Right lobe of liver (tissue), 6 donors: Measurements from ENCODE around the gene CHRNB2. TPM values are rescaled to one million over a fixed set of nuclear protein-coding genes. Genes with fewer than 3 reads are reported as not detected.

ENCODE experiments used
- ATAC-seq, 4 donors: fragments of 200-7000 bp; cut with Tn5 transposase; one replicate each; pipeline ENCODE4 v1.9.1; 2020; ENCODE audit warnings: mild to moderate bottlenecking in 4 of 4, moderate library complexity in 4 of 4
- DNase-seq, 3 donors: peaks; one replicate each; pipeline ENCODE4 v3.0.0-alpha.2; 2020
- H3K27ac ChIP-seq, 3 donors: fragments of 200-600 bp; one replicate each; pipeline ENCODE4 v1.8.0; 2022
- H3K27me3 ChIP-seq, 2 donors: fragments of 200-600 bp; one replicate each; pipeline ENCODE4 v1.8.0; 2022
- H3K36me3 ChIP-seq, 4 donors: fragments of 200-600 bp; sonication (generic) in 1 of 4; one replicate each; pipeline versions ENCODE4 v1.5.1 to v1.8.0; 2017 to 2022; ENCODE audit warnings: control low read depth in 1 of 4
- H3K4me1 ChIP-seq, 4 donors: fragments of 200-600 bp; sonication (generic) in 1 of 4; one replicate each; pipeline versions ENCODE4 v1.5.1 to v1.8.0; 2017 to 2022; ENCODE audit warnings: control low read depth in 1 of 4
- H3K4me3 ChIP-seq, 3 donors: fragments of 200-600 bp; one replicate each; pipeline ENCODE4 v1.8.0; 2022
- H3K9me3 ChIP-seq, 4 donors: fragments of 200-600 bp; sonication (generic) in 1 of 4; one replicate each; pipeline versions ENCODE4 v1.5.1 to v1.8.0; 2017 to 2022; ENCODE audit warnings: control low read depth in 1 of 4
- POLR2A ChIP-seq: fragments of 450-650 bp; IDR thresholded peaks from one replicate; pipeline ENCODE4 v1.6.1; 2017; ENCODE audit warnings: antibody characterized with exemption, mild to moderate bottlenecking
- WGBS: methylation state at CpG from one replicate; pipeline ENCODE4 v1.1.6; 2018; ENCODE audit warnings: low coverage, low lambda C conversion rate; ENCODE audit not compliant: insufficient coverage; ENCODE audit errors: missing lambda C conversion rate; 5-methylcytosine and 5-hydroxymethylcytosine counted together
- intact Hi-C, 2 donors: fragments of 100-400 bp; cut with DNase I; formaldehyde crosslinking; loops; one replicate each; pipeline versions ENCODE4 v1.11.2 to v1.14.1; 2022
- total RNA-seq, 6 experiments: library from RNA; depleted of rRNA in 2 of 6; stranded (reverse); fragments of >200 nt in 2 of 6; fragmentation: NEBNext Ultra II Directional in 3 of 6; extraction: Animal tissue kit (Norgen Biotek cat#: 25700) in 3 of 6; gene quantifications; one replicate each; pipeline versions ENCODE4 v1.1.0 to v1.2.4, GENCODE V29; 2016 to 2023
- TF ChIP-seq, protein P1 (sequence below), 4 donors: fragments of 200-600 bp in 3 of 4; fragments of 450-650 bp in 1 of 4; IDR thresholded peaks; one replicate each; pipeline versions ENCODE4 v1.5.1 to v1.8.0; 2016 to 2022; ENCODE audit warnings: antibody characterized with exemption in 4 of 4, mild to moderate bottlenecking in 2 of 4
- donor health status: DM: no; HTN: yes; CAD: no.
- donor health status: DM: no; HTN: no; CAD: no.
- donor health status: DM: no; HTN: no; CAD: no.
- donor health status: DM: no; HTN: yes; CAD: no.
- donor health status: DM: no; HTN: yes; CAD: no.

CHRNB2 gene
- total RNA-seq, 6 experiments from 2014 or later, result 0.07 TPM; not detected in 5

- Histone ChIP-seq H3K4me3 (no peak overlapping the region), H3K27me3 (no peaks in the 10 kb centered on the region), H3K4me1 (no peaks in the 10 kb centered on the region), H3K9me3 (no peaks in the 10 kb centered on the region), H3K27ac (no peak overlapping the region), H3K36me3 (no peaks in the 10 kb centered on the region)
- WGBS, result 75% methylated on average over 7 of the region's 7 CpGs
- intact Hi-C loops, result no loop called here
- DNase-seq, result no peak
- ATAC-seq, result no peak
- no peak for TF ChIP-seq POLR2A
- TF ChIP-seq, protein P1, sequence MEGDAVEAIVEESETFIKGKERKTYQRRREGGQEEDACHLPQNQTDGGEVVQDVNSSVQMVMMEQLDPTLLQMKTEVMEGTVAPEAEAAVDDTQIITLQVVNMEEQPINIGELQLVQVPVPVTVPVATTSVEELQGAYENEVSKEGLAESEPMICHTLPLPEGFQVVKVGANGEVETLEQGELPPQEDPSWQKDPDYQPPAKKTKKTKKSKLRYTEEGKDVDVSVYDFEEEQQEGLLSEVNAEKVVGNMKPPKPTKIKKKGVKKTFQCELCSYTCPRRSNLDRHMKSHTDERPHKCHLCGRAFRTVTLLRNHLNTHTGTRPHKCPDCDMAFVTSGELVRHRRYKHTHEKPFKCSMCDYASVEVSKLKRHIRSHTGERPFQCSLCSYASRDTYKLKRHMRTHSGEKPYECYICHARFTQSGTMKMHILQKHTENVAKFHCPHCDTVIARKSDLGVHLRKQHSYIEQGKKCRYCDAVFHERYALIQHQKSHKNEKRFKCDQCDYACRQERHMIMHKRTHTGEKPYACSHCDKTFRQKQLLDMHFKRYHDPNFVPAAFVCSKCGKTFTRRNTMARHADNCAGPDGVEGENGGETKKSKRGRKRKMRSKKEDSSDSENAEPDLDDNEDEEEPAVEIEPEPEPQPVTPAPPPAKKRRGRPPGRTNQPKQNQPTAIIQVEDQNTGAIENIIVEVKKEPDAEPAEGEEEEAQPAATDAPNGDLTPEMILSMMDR (IDR thresholded peaks at IDR 0.05), result no peak
These were observed 31.0 kb upstream of the CHRNB2 start for GRCh38 chr1:154536570-154536969.

- intact Hi-C loops, result loop anchor here in 1 of 2 donors (10.0 kb wide), 1 partner anchor 65 kb away; no protein-coding TSS in a partner anchor
- no peak for TF ChIP-seq POLR2A
- TF ChIP-seq, protein P1 (IDR thresholded peaks at IDR 0.05), result no peak
- ATAC-seq (no peak), DNase-seq (no peak)
- Histone ChIP-seq H3K27me3 (no peaks in the 10 kb centered on the region), H3K4me3 (no peak overlapping the region), H3K27ac (no peak overlapping the region), H3K36me3 (no peaks in the 10 kb centered on the region), H3K9me3 (no peaks in the 10 kb centered on the region), H3K4me1 (no peaks in the 10 kb centered on the region)
- 84% methylated on average over 8 of the region's 9 CpGs for WGBS
These were observed 27.8 kb upstream of the CHRNB2 start for GRCh38 chr1:154539486-154540483.

DNA sequence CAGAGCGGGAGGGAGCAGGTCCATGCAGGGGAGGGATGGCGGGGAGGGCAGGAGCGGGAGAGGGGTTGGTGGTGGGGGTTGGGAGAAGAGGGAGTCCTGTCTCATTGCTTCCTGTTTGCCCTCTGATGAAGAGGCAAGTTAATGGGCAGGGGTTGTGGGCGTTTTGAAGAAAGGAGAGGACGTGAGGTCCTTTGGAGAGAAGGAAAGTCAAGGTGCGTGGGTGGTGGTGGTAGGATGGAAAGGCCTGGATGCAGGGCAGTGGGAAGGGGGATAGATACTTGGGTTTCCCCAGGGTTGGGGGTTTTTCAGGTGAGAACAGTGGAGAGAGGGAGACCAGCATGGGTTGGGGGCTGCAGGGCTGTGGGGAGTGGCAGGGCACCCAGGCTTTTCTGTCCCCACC lies 26.3 kb upstream of the CHRNB2 start:
- intact Hi-C loops, result loop anchor here in 1 of 2 donors (10.0 kb wide), 1 partner anchor 66 kb away; no protein-coding TSS in a partner anchor
- Histone ChIP-seq H3K27ac (no peak overlapping the region), H3K36me3 (no peaks in the 10 kb centered on the region), H3K27me3 (no peaks in the 10 kb centered on the region), H3K9me3 (no peaks in the 10 kb centered on the region), H3K4me3 (no peak overlapping the region), H3K4me1 (peaks cover 0 to 1% (median 0%) of the 10 kb centered on the region in 4 donors)
- TF ChIP-seq POLR2A, result no peak
- TF ChIP-seq, protein P1 (IDR thresholded peaks at IDR 0.05), result no peak
- DNase-seq (no peak), ATAC-seq (no peak)
- 72% methylated on average over 6 of the region's 6 CpGs for WGBS

DNA sequence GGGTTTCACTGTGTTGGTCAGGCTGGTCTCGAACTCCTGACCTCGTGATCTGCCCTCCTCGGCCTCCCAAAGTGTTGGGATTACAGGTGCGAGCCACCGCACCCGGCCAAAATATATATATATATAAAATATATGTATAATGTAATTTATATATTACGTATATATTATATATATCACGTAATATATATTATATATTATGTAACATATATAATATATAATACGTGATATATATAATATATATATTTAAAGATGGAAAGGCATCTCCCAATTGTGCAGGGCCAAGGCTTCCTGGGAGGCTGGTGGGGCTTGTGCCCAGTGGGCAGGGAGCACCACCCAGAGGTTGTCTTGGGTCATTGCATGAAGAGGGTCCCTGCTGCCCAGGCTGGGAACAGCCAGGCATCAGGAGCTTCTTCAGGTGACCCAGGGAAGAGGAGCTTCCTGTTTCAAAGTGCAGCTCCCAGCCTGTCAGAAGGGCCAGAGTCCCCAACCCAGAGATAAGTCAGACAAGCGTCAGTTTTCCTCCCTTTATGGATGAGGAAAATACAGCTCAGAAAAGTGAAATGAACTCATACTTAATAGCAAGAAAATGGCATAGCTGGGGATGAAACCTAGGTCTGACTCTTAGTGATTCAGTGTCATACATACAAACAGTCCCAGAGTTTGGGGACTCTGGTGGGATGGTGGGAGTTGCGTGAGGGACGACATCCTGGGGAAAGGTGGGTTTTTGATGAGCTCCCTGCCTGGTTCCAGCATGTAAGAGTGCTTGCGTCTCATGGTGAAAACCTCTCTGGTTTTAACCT lies 21.1 kb upstream of the CHRNB2 start:
- H3K27me3 ChIP-seq, result no peaks in the 10 kb centered on the region
- peak overlapping the region in 2 of 3 donors; percentile 39 to 85 for H3K27ac ChIP-seq
- TF ChIP-seq, protein P1 (IDR thresholded peaks at IDR 0.05), result peak; percentile 59 to 83 (median 76)
- TF ChIP-seq POLR2A, result no peak
- intact Hi-C loops, result loop anchor here in 1 of 2 donors (10.0 kb wide), 1 partner anchor 72 kb away; no protein-coding TSS in a partner anchor
- 64% methylated on average over 10 of the region's 13 CpGs for WGBS
- DNase-seq, result peak; percentile 58 to 66 (median 61)
- no peak overlapping the region for H3K4me3 ChIP-seq
- peaks cover 0 to 27% (median 15%) of the 10 kb centered on the region in 4 donors for H3K36me3 ChIP-seq
- H3K4me1 ChIP-seq, result peaks cover 0 to 38% (median 14%) of the 10 kb centered on the region in 4 donors
- H3K9me3 ChIP-seq, result no peaks in the 10 kb centered on the region
- ATAC-seq, result peak; percentile 70 to 77 (median 74)
